GM18858 (cell line): ENCODE data around the gene MT2A.

ENCODE experiments used
- ATAC-seq: cut with Tn5 transposase; IDR thresholded peaks from one replicate; pipeline ENCODE4 v1.9.1; 2021; ENCODE audit not compliant: unreplicated experiment

The MT2A gene

GRCh38 chr16:56636616-56637413 lies 28.4 kb downstream of the MT2A start:
- no peak for ATAC-seq

- ATAC-seq = no peak
These were observed 29.7 kb downstream of the MT2A start, which contains the start of gene MT1A for GRCh38 chr16:56637814-56638750. Gene MT1A, plus strand, starts transcription at chr16:56638666. Its CDS starts 73 bp downstream, at chr16:56638739.

- no peak for ATAC-seq
These were observed 30.7 kb downstream of the MT2A start for GRCh38 chr16:56639045-56639444.

GRCh38 chr16:56640076-56640475 lies 31.7 kb downstream of the MT2A start:
- ATAC-seq = no peak

- no peak for ATAC-seq
These were observed 32.8 kb downstream of the MT2A start for GRCh38 chr16:56641166-56641565.

- ATAC-seq = peak; percentile 53
These were observed 34.8 kb downstream of the MT2A start for GRCh38 chr16:56643080-56643778.

- no peak for ATAC-seq
These were observed 35.4 kb downstream of the MT2A start for GRCh38 chr16:56643833-56644232.

GRCh38 chr16:56645311-56645710 lies 36.9 kb downstream of the MT2A start:
- ATAC-seq = no peak

- ATAC-seq = no peak
These were observed 37.5 kb downstream of the MT2A start for GRCh38 chr16:56645838-56646237.

- ATAC-seq = no peak
These were observed 39.5 kb downstream of the MT2A start for GRCh38 chr16:56647641-56648431.

GRCh38 chr16:56649271-56649670 lies 40.9 kb downstream of the MT2A start:
- no peak for ATAC-seq

GRCh38 chr16:56649820-56650219 lies 41.4 kb downstream of the MT2A start:
- no peak for ATAC-seq

GRCh38 chr16:56651586-56651985 lies 43.2 kb downstream of the MT2A start, which contains the start of gene MT1B:
Gene MT1B, plus strand, starts transcription at chr16:56651886. Its CDS starts 68 bp downstream, at chr16:56651954.
- no peak for ATAC-seq

- no peak for ATAC-seq
These were observed 44.2 kb downstream of the MT2A start for GRCh38 chr16:56652600-56652999.

- no peak for ATAC-seq
These were observed 44.8 kb downstream of the MT2A start for GRCh38 chr16:56653218-56653617.

GRCh38 chr16:56657555-56658326 lies 49.4 kb downstream of the MT2A start, which contains the start of gene MT1F:
Gene MT1F, plus strand, starts transcription at chr16:56657959. Its CDS starts 100 bp downstream, at chr16:56658059.
- ATAC-seq = no peak

GRCh38 chr16:56658327-56658875 lies 50.0 kb downstream of the MT2A start:
- ATAC-seq = no peak
